IMR-90 (cell line): Measurements from ENCODE around the gene C1GALT1C1. TPM values are rescaled to one million over a fixed set of nuclear protein-coding genes. Genes with fewer than 3 reads are reported as not detected.

Source experiments
- ATAC-seq: fragments of 200-7000 bp; cut with Tn5 transposase; 2 replicates; pipeline ENCODE4 v1.9.1; 2020; ENCODE audit warnings: low read depth, mild to moderate bottlenecking, moderate library complexity
- BruUV-seq: library from RNA; stranded (reverse); fragments of 400-500 nt; replicated peaks from 2 replicates; lab custom pipeline; 2021; lab: Mats Ljungman, UMichigan
- CTCF ChIA-PET: fragments of 300-600 bp; formaldehyde crosslinking; extraction: SDS; loops from one replicate; lab custom pipeline; 2021; ENCODE audit warnings: antibody characterized with exemption; lab: Yijun Ruan, JAX
- POLR2A ChIA-PET: fragments of 300-600 bp; sonication (Branson Sonifier 250); formaldehyde crosslinking; loops from one replicate; lab custom pipeline; 2022; ENCODE audit warnings: antibody characterized with exemption; ENCODE audit not compliant: unreplicated experiment; lab: Charles Lee
- DNase-seq: peaks from one replicate; pipeline ENCODE4 v3.0.0; 2013
- H2AFZ ChIP-seq: replicated peaks from 2 replicates; pipeline ENCODE3; 2013; ENCODE audit warnings: low read length, mild to moderate bottlenecking; ENCODE audit not compliant: poor library complexity
- H2AK5ac ChIP-seq: 2 replicates; pipeline ENCODE4 v1.6.1; 2013; ENCODE audit warnings: low read depth, low read length, inconsistent platforms
- H2AK9ac ChIP-seq: replicated peaks from 2 replicates; pipeline ENCODE3; 2013; ENCODE audit warnings: mild to moderate bottlenecking, low read depth, low read length, moderate library complexity; ENCODE audit not compliant: poor library complexity
- H2BK120ac ChIP-seq: 2 replicates; pipeline ENCODE4 v1.6.1; 2013; ENCODE audit warnings: low read depth, low read length, inconsistent platforms
- H2BK15ac ChIP-seq: 3 replicates; pipeline ENCODE4 v1.6.1; 2013; ENCODE audit warnings: low read depth, low read length, inconsistent platforms
- H2BK20ac ChIP-seq: 2 replicates; pipeline ENCODE4 v1.6.1; 2013; ENCODE audit warnings: low read depth, mild to moderate bottlenecking, inconsistent platforms, low read length, moderate library complexity
- H2BK5ac ChIP-seq: 2 replicates; pipeline ENCODE4 v1.6.1; 2013; ENCODE audit warnings: mild to moderate bottlenecking, low read depth, low read length, inconsistent platforms; ENCODE audit not compliant: poor library complexity, severe bottlenecking
- H3K14ac ChIP-seq: replicated peaks from 2 replicates; pipeline ENCODE4 v1.6.1; 2013; ENCODE audit warnings: low read depth, low read length, inconsistent platforms
- H3K18ac ChIP-seq: 2 replicates; pipeline ENCODE4 v1.6.1; 2013; ENCODE audit warnings: low read depth, low read length, control low read depth
- H3K23ac ChIP-seq: 2 replicates; pipeline ENCODE4 v1.6.1; 2013; ENCODE audit warnings: low read depth, low read length, inconsistent platforms
- H3K27ac ChIP-seq: 2 replicates; pipeline ENCODE4 v1.5.1; 2013; ENCODE audit warnings: mild to moderate bottlenecking, control low read depth, low read length; ENCODE audit not compliant: insufficient read depth
- H3K27me3 ChIP-seq: 2 replicates; pipeline ENCODE4 v1.6.1; 2013; ENCODE audit warnings: low read length; ENCODE audit not compliant: control insufficient read depth, insufficient read depth
- H3K36me3 ChIP-seq: 2 replicates; pipeline ENCODE4 v1.6.1; 2013; ENCODE audit warnings: low read length, mixed read lengths; ENCODE audit not compliant: control insufficient read depth, insufficient read depth
- H3K4ac ChIP-seq: 2 replicates; pipeline ENCODE4 v1.6.1; 2013; ENCODE audit warnings: low read depth, low read length, inconsistent platforms
- H3K4me1 ChIP-seq: 2 replicates; pipeline ENCODE4 v1.6.1; 2013; ENCODE audit warnings: low read length, mixed read lengths; ENCODE audit not compliant: control insufficient read depth, insufficient read depth
- H3K4me2 ChIP-seq: 2 replicates; pipeline ENCODE4 v1.6.1; 2013; ENCODE audit warnings: low read depth, mild to moderate bottlenecking, control low read depth, low read length, moderate library complexity
- H3K4me3 ChIP-seq: 2 replicates; pipeline ENCODE4 v1.5.1; 2013; ENCODE audit warnings: low read depth, mild to moderate bottlenecking, control low read depth, low read length, moderate library complexity; ENCODE audit not compliant: insufficient read depth
- H3K56ac ChIP-seq: 2 replicates; pipeline ENCODE4 v1.6.1; 2013; ENCODE audit warnings: low read length, inconsistent platforms; ENCODE audit not compliant: insufficient read depth; ENCODE audit errors: extremely low read depth
- H3K79me1 ChIP-seq, 2 experiments: 2 replicates each; pipeline ENCODE4 v1.6.1; 2013; ENCODE audit warnings: low read length in 2 of 2, inconsistent platforms in 1 of 2, low read depth in 1 of 2
- H3K9ac ChIP-seq: 2 replicates; pipeline ENCODE4 v1.6.1; 2013; ENCODE audit warnings: low read depth, low read length, control low read depth
- H3K9me1 ChIP-seq: 2 replicates; pipeline ENCODE4 v1.6.1; 2013; ENCODE audit warnings: low read length, inconsistent platforms; ENCODE audit not compliant: insufficient read depth
- H3K9me3 ChIP-seq: 2 replicates; pipeline ENCODE4 v1.6.1; 2013; ENCODE audit warnings: low read length; ENCODE audit not compliant: control insufficient read depth, insufficient read depth
- H4K20me1 ChIP-seq: 2 replicates; pipeline ENCODE4 v1.6.1; 2013; ENCODE audit warnings: low read length, inconsistent platforms; ENCODE audit not compliant: insufficient read depth
- H4K5ac ChIP-seq: 2 replicates; pipeline ENCODE4 v1.6.1; 2013; ENCODE audit warnings: mild to moderate bottlenecking, low read depth, low read length, control low read depth
- H4K8ac ChIP-seq, 2 experiments: 2 replicates each; pipeline ENCODE4 v1.6.1; 2013; ENCODE audit warnings: low read depth in 2 of 2, low read length in 2 of 2, control low read depth in 1 of 2, inconsistent platforms in 1 of 2
- H4K91ac ChIP-seq: 2 replicates; pipeline ENCODE4 v1.6.1; 2013; ENCODE audit warnings: low read depth, low read length, inconsistent platforms; ENCODE audit not compliant: insufficient read depth
- BHLHE40 ChIP-seq: fragments of 150-350 bp; IDR thresholded peaks from 2 replicates; pipeline ENCODE4 v1.6.1; 2016; ENCODE audit warnings: mild to moderate bottlenecking, low read depth, low read length
- FOS ChIP-seq: fragments of 150-350 bp; IDR thresholded peaks from 2 replicates; pipeline ENCODE4 v1.6.1; 2016; ENCODE audit warnings: low read depth, low read length
- MAFK ChIP-seq: IDR thresholded peaks from 2 replicates; pipeline ENCODE4 v1.6.1; 2012; ENCODE audit warnings: low read depth, low read length, improper control_type of control experiment
- MAZ ChIP-seq: IDR thresholded peaks from 2 replicates; pipeline ENCODE4 v1.6.1; 2012; ENCODE audit warnings: low read depth, mild to moderate bottlenecking, low read length, improper control_type of control experiment, moderate library complexity, borderline replicate concordance
- MXI1 ChIP-seq: IDR thresholded peaks from 2 replicates; pipeline ENCODE4 v1.6.1; 2012; ENCODE audit warnings: low read depth, mild to moderate bottlenecking, low read length, moderate library complexity, borderline replicate concordance
- NFE2L2 ChIP-seq: fragments of 150-350 bp; IDR thresholded peaks from 2 replicates; pipeline ENCODE4 v1.6.1; 2016; ENCODE audit warnings: low read depth, mild to moderate bottlenecking, low read length
- POLR2A ChIP-seq: IDR thresholded peaks from 2 replicates; pipeline ENCODE4 v1.6.1; 2012; ENCODE audit warnings: mild to moderate bottlenecking, low read depth, low read length
- RAD21 ChIP-seq: IDR thresholded peaks from 2 replicates; pipeline ENCODE4 v1.6.1; 2012; ENCODE audit warnings: low read length, improper control_type of control experiment
- RCOR1 ChIP-seq: IDR thresholded peaks from 2 replicates; pipeline ENCODE4 v1.6.1; 2012; ENCODE audit warnings: mild to moderate bottlenecking, low read length, improper control_type of control experiment; ENCODE audit not compliant: insufficient replicate concordance
- RFX5 ChIP-seq: IDR thresholded peaks from 2 replicates; pipeline ENCODE4 v1.8.0; 2012; ENCODE audit warnings: low read depth, mild to moderate bottlenecking, low read length, moderate library complexity
- SMC3 ChIP-seq: fragments of 150-350 bp; IDR thresholded peaks from 2 replicates; pipeline ENCODE4 v1.6.1; 2016; ENCODE audit warnings: low read depth, mild to moderate bottlenecking, antibody characterized with exemption, low read length, moderate library complexity
- USF2 ChIP-seq: fragments of 150-350 bp; IDR thresholded peaks from 2 replicates; pipeline ENCODE4 v1.6.1; 2017; ENCODE audit warnings: mild to moderate bottlenecking, antibody characterized with exemption, low read length, low read depth
- whole genome bisulfite sequencing, 2 experiments: methylation state at CpG; one replicate each; pipeline versions ENCODE4 v1.1.5 to v1.1.7; 2013; ENCODE audit warnings: missing lambda C conversion rate in 2 of 2; ENCODE audit not compliant: insufficient read length in 1 of 2; ENCODE audit errors: extremely low coverage in 2 of 2; 5-methylcytosine and 5-hydroxymethylcytosine counted together
- dilution Hi-C: fragments of 300-500 bp; cut with HindIII; formaldehyde crosslinking; loops from one replicate; pipeline ENCODE4 v1.14.3; 2018; ENCODE audit warnings: low sequenced_read_pairs; ENCODE audit not compliant: unreplicated experiment
- in situ Hi-C: fragments of 300-500 bp; cut with MboI; formaldehyde crosslinking; loops from 3 replicates; pipeline ENCODE4 v1.14.3; 2019; ENCODE audit warnings: low sequenced_read_pairs, inconsistent platforms, mixed read lengths
- intact Hi-C: fragments of 100-400 bp; cut with micrococcal nuclease; formaldehyde crosslinking; loops from 2 replicates; pipeline ENCODE4 v1.10.0; 2022
- polyA plus RNA-seq, 3 experiments: library from polyadenylated mRNA; depleted of rRNA; stranded (reverse); fragments of >200 nt; gene quantifications; 2 replicates each; pipeline ENCODE4 v1.2.3, GENCODE V29; 2012; ENCODE audit warnings: low replicate concordance in 1 of 3
- total RNA-seq: library from RNA; depleted of rRNA; stranded (reverse); fragments of >200 nt; gene quantifications from 2 replicates; pipeline ENCODE4 v1.2.3, GENCODE V29; 2012
- TF ChIP-seq, protein P1 (sequence below): fragments of 150-350 bp; IDR thresholded peaks from 2 replicates; pipeline ENCODE4 v1.6.1; 2016; ENCODE audit warnings: low read depth, mild to moderate bottlenecking, low read length, moderate library complexity, borderline replicate concordance

Gene C1GALT1C1
- total and polyA plus RNA-seq, 2 of the 4 experiments (the other 2 are of a cell fraction) = 15.2 to 20.0 TPM

DNA sequence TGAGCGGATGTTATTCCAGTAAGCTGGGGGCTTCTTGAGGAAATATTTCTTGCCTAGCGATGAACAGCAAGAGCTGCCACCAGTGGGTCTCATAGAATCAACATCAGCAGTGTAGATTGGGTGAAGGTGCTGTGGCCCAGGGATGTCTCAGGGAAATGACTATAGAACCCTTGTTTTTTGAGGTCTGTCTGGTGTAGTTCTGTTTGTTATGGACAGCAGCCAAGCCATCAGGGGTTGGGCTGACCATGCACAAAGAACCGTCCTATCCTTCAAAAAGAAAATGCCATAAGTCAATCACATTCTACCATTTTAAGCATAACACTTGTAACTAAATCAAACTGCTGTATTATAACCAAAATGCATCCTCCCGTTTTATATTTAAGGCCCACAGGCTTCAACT is 17.3 kb upstream of the C1GALT1C1 start:
- Histone ChIP-seq H3K27me3 (no peaks in the 10 kb centered on the region), H2AK5ac (no peak overlapping the region), H3K4me2 (no peak overlapping the region), H4K8ac (no peak overlapping the region), H2AK9ac (no peak overlapping the region), H3K27ac (no peak overlapping the region), H3K4ac (no peak overlapping the region), H3K9ac (no peak overlapping the region), H3K79me1 (no peaks in the 10 kb centered on the region), H3K4me3 (no peak overlapping the region), H2BK120ac (no peak overlapping the region), H3K18ac (no peak overlapping the region), H2AFZ (no peak overlapping the region), H2BK5ac (no peak overlapping the region), H2BK20ac (no peak overlapping the region), H4K20me1 (no peaks in the 10 kb centered on the region), H3K14ac (no peak overlapping the region), H3K56ac (no peak overlapping the region), H3K9me3 (no peaks in the 10 kb centered on the region), H2BK15ac (no peak overlapping the region), H4K91ac (no peak overlapping the region), H3K9me1 (no peaks in the 10 kb centered on the region), H3K36me3 (no peaks in the 10 kb centered on the region), H3K23ac (no peak overlapping the region), H4K5ac (no peak overlapping the region), H3K4me1 (no peaks in the 10 kb centered on the region)
- ATAC-seq = no peak
- DNase-seq = no peak
- no peak for TF ChIP-seq USF2
- no peak for TF ChIP-seq RAD21
- TF ChIP-seq NFE2L2 = no peak
- TF ChIP-seq RCOR1 = no peak
- no peak for TF ChIP-seq FOS
- TF ChIP-seq MAFK = no peak
- TF ChIP-seq POLR2A = no peak
- no peak for TF ChIP-seq BHLHE40
- TF ChIP-seq, protein P1, sequence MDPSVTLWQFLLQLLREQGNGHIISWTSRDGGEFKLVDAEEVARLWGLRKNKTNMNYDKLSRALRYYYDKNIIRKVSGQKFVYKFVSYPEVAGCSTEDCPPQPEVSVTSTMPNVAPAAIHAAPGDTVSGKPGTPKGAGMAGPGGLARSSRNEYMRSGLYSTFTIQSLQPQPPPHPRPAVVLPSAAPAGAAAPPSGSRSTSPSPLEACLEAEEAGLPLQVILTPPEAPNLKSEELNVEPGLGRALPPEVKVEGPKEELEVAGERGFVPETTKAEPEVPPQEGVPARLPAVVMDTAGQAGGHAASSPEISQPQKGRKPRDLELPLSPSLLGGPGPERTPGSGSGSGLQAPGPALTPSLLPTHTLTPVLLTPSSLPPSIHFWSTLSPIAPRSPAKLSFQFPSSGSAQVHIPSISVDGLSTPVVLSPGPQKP = no peak
- TF ChIP-seq MXI1 = no peak
- no peak for TF ChIP-seq RFX5
- TF ChIP-seq SMC3 = no peak
- TF ChIP-seq MAZ = no peak
- CTCF ChIA-PET = no interaction called here
- intact Hi-C loops = no loop called here
- dilution Hi-C loops = no loop called here
- whole genome bisulfite sequencing, 2 experiments = no CpG with 5 or more reads among the region's 4 CpGs
- BruUV-seq = no TSS peak
- POLR2A ChIA-PET = no interaction called here
- in situ Hi-C loops = no loop called here
